ENCODE results near the gene RAI1. TPM values are rescaled to one million over a fixed set of nuclear protein-coding genes. Genes with fewer than 3 reads are reported as not detected.

The RAI1 gene
- total and polyA plus RNA-seq, 2 of the 13 experiments (the other 11 are each of a cell fraction or from before 2014, with no cell fraction given) = 3.4 to 5.2 TPM

- peaks cover 0 to 2% of the 10 kb centered on the region in 2 experiments; a peak in 1 of 5 replicates for H3K36me3 ChIP-seq (replicated peaks in 1 of 2; ENCODE audit: control insufficient read depth in 1 of 2, insufficient read depth in 2 of 2, low read length in 2 of 2)
- no peak overlapping the region for H2AFZ ChIP-seq (ENCODE audit: low read length)
- no TSS peak for BruUV-seq (replicated peaks)
- H3K27me3 ChIP-seq (ENCODE audit: control insufficient read depth in 1 of 2, insufficient read depth in 2 of 2, low read length in 2 of 2) = no peaks in the 10 kb centered on the region
- H3K79me2 ChIP-seq (ENCODE audit: insufficient read depth, low read length) = no peaks in the 10 kb centered on the region
- POLR2A ChIA-PET = interaction anchor here (1.1 kb wide), 1 partner anchor 58 kb away, joined by 3 read pairs; no protein-coding TSS in a partner anchor
- no peaks in the 10 kb centered on the region for H3K9me3 ChIP-seq (ENCODE audit: low read length)
- no peak overlapping the region for H3K4me3 ChIP-seq (replicated peaks in 1 of 3; ENCODE audit: insufficient read depth in 1 of 3, low read depth in 2 of 3, low read length in 3 of 3)
- peaks cover 44% of the 10 kb centered on the region for H3K4me1 ChIP-seq (ENCODE audit: insufficient read depth, low read length)
- H3K4me2 ChIP-seq (ENCODE audit: low read depth, low read length) = peak overlapping the region; percentile 8
- 66% methylated on average over 4 of the region's 8 CpGs for WGBS (ENCODE audit: low lambda C conversion rate)
- in situ Hi-C loops (cut with HindIII; ENCODE audit: extremely low pct_ligation_motif_present, low pct_unique_long_range_greater_than_20kb) (no loop called here), intact Hi-C loops (cut with micrococcal nuclease; ENCODE audit: unreplicated experiment) (no loop called here)
- DNase-seq (ENCODE audit: low spot score) = no peak
- TF ChIP-seq ZMYM3 (CRISPR knock-in tag; IDR thresholded peaks at IDR 0.05) (peak; percentile 84), ZNF768 (CRISPR knock-in tag; IDR thresholded peaks at IDR 0.05) (peak; percentile 96), BHLHE40 (IDR thresholded peaks at IDR 0.05; ENCODE audit: low read length) (no peak)
- TF ChIP-seq, protein P1, sequence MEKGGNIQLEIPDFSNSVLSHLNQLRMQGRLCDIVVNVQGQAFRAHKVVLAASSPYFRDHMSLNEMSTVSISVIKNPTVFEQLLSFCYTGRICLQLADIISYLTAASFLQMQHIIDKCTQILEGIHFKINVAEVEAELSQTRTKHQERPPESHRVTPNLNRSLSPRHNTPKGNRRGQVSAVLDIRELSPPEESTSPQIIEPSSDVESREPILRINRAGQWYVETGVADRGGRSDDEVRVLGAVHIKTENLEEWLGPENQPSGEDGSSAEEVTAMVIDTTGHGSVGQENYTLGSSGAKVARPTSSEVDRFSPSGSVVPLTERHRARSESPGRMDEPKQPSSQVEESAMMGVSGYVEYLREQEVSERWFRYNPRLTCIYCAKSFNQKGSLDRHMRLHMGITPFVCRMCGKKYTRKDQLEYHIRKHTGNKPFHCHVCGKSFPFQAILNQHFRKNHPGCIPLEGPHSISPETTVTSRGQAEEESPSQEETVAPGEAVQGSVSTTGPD (CRISPR knock-in tag; IDR thresholded peaks at IDR 0.05) = no peak
- H3K27ac ChIP-seq (ENCODE audit: extremely low read length, insufficient read depth, low read length) = peak overlapping the region; percentile 26
- peaks cover 25% of the 10 kb centered on the region for H4K20me1 ChIP-seq (ENCODE audit: insufficient read depth, low read length)
- CTCF ChIA-PET (ENCODE audit: low intra/inter-chr PET ratio, low total read pairs) = no interaction called here
- H3K9ac ChIP-seq (ENCODE audit: insufficient read depth, low read depth, low read length) = no peak overlapping the region
- ATAC-seq = peak; percentile 2; the same call in 1 of the 3 replicates
- no peak for FAIRE-seq
Observed at GRCh38 chr17:17778308-17779014, 97.2 kb downstream of the RAI1 start.

GRCh38 chr17:17779015-17779611 lies 97.9 kb downstream of the RAI1 start:
- ChIA-PET POLR2A (no interaction called here), CTCF (ENCODE audit: low intra/inter-chr PET ratio, low total read pairs) (no interaction called here)
- Histone ChIP-seq H3K4me3 (replicated peaks in 1 of 3; ENCODE audit: insufficient read depth in 1 of 3, low read depth in 2 of 3, low read length in 3 of 3) (no peak overlapping the region; a peak in 1 of 6 replicates), H3K4me1 (ENCODE audit: insufficient read depth, low read length) (peaks cover 51% of the 10 kb centered on the region), H2AFZ (ENCODE audit: low read length) (no peak overlapping the region), H4K20me1 (ENCODE audit: insufficient read depth, low read length) (peaks cover 25% of the 10 kb centered on the region), H3K9ac (ENCODE audit: insufficient read depth, low read depth, low read length) (0 out of 2 replicates have a peak overlapping the region, but pooled peaks have one; percentile 1), H3K27ac (ENCODE audit: extremely low read length, insufficient read depth, low read length) (peak overlapping the region; percentile 26), H3K36me3 (replicated peaks in 1 of 2; ENCODE audit: control insufficient read depth in 1 of 2, insufficient read depth in 2 of 2, low read length in 2 of 2) (peaks cover 0 to 2% of the 10 kb centered on the region in 2 experiments; a peak in 1 of 5 replicates), H3K27me3 (ENCODE audit: control insufficient read depth in 1 of 2, insufficient read depth in 2 of 2, low read length in 2 of 2) (no peaks in the 10 kb centered on the region), H3K9me3 (ENCODE audit: low read length) (no peaks in the 10 kb centered on the region), H3K79me2 (ENCODE audit: insufficient read depth, low read length) (peaks cover 3% of the 10 kb centered on the region), H3K4me2 (ENCODE audit: low read depth, low read length) (peak overlapping the region; percentile 8)
- ATAC-seq (peak; percentile 48), FAIRE-seq (no peak), DNase-seq (ENCODE audit: low spot score) (peak; percentile 62)
- no TSS peak for BruUV-seq (replicated peaks)
- in situ Hi-C loops (cut with HindIII; ENCODE audit: extremely low pct_ligation_motif_present, low pct_unique_long_range_greater_than_20kb) = no loop called here
- intact Hi-C loops (cut with micrococcal nuclease; ENCODE audit: unreplicated experiment) = no loop called here
- WGBS (ENCODE audit: low lambda C conversion rate) = 41% methylated on average over 10 of the region's 16 CpGs
- TF ChIP-seq SOX6 (IDR thresholded peaks at IDR 0.05) (no peak), SOX6 (CRISPR knock-in tag; IDR thresholded peaks at IDR 0.05) (0 out of 2 replicates have a peak, but pooled peaks have one; percentile 14), ZFX (CRISPR knock-in tag; IDR thresholded peaks at IDR 0.05; ENCODE audit: low read depth) (peak; percentile 55), ETV6 (CRISPR knock-in tag; conservative IDR thresholded peaks at IDR 0.05) (no peak), MLLT10 (CRISPR knock-in tag; IDR thresholded peaks at IDR 0.05) (no peak), RARA (CRISPR knock-in tag; IDR thresholded peaks at IDR 0.05) (0 out of 2 replicates have a peak, but pooled peaks have one; percentile 8), HNRNPLL (IDR thresholded peaks at IDR 0.05; ENCODE audit: low read depth, low read length, poor library complexity, severe bottlenecking) (no peak), TBL1XR1 (IDR thresholded peaks at IDR 0.05; ENCODE audit: borderline replicate concordance, low read length, partially characterized antibody) (no peak), RFX1 (IDR thresholded peaks at IDR 0.05) (no peak), ELF4 (CRISPR knock-in tag; IDR thresholded peaks at IDR 0.05; ENCODE audit: borderline replicate concordance) (no peak)
- TF ChIP-seq, protein P1 (CRISPR knock-in tag; IDR thresholded peaks at IDR 0.05) = peak; percentile 70

All from HepG2 (cell line).